HFFc6 (cell line): Measurements from ENCODE around the gene SMG7. TPM values are rescaled to one million over a fixed set of nuclear protein-coding genes. Genes with fewer than 3 reads are reported as not detected.
"Not testable (repeated sequence)": the region's sequence is repeated elsewhere in the genome, so short reads cannot be mapped to it uniquely, and the experiment has no call there.

ENCODE experiments used
- DNase-seq: peaks from one replicate; pipeline ENCODE4 v3.0.0-alpha.2; 2018
- H3K27ac Mint-ChIP-seq: 2 replicates; pipeline ENCODE4 v1.8.0; 2020; ENCODE audit warnings: mild to moderate bottlenecking, mixed read lengths
- H3K27me3 Mint-ChIP-seq: 2 replicates; pipeline ENCODE4 v1.8.0; 2021; ENCODE audit warnings: mild to moderate bottlenecking, moderate library complexity, mixed read lengths; ENCODE audit not compliant: insufficient read depth
- H3K36me3 Mint-ChIP-seq: 2 replicates; pipeline ENCODE4 v1.8.0; 2021; ENCODE audit warnings: low read depth, mixed read lengths
- H3K4me1 Mint-ChIP-seq: 2 replicates; pipeline ENCODE4 v1.8.0; 2020; ENCODE audit warnings: low read depth, mixed read lengths
- H3K4me3 Mint-ChIP-seq: 2 replicates; pipeline ENCODE4 v1.8.0; 2020; ENCODE audit warnings: mild to moderate bottlenecking, moderate library complexity, mixed read lengths
- H3K9me3 Mint-ChIP-seq: 2 replicates; pipeline ENCODE4 v1.8.0; 2020; ENCODE audit warnings: mild to moderate bottlenecking, mixed read lengths
- CTCF ChIP-seq: fragments of 200-600 bp; sonication (generic); IDR thresholded peaks from 2 replicates; pipeline ENCODE4 v1.5.0; 2021; ENCODE audit warnings: antibody characterized with exemption, mild to moderate bottlenecking
- long read RNA-seq: library from polyadenylated mRNA; unstranded; transcript quantifications from one replicate; pipeline ENCODE4 v2.0.0, GENCODE V29; 2019
- total RNA-seq, 6 experiments: library from RNA; stranded (reverse); fragmentation: NEBNext Ultra II Directional; extraction: Animal tissue kit (Norgen Biotek cat#: 25700); gene quantifications; 2 replicates in 1 of 6; 3 replicates in 5 of 6; pipeline ENCODE4 v1.2.3, GENCODE V29; 2021

Gene SMG7
- 10 to 100 TPM; 49.5 to 63.6 (median 55.5) TPM for total RNA-seq
- long read RNA-seq, partial matches to known transcripts, result 12 of 22 reads
- long read RNA-seq, other reads (novel, unspliced or antisense), result 10 of 22 reads

GRCh38 chr1:183472488-183473216, at the start of gene SMG7:
SMG7 (plus strand) TSS chr1:183472499; CDS start chr1:183472621, 122 bp downstream.
- H3K4me1 Mint-ChIP-seq, result peaks cover 28% of the 10 kb centered on the region
- H3K9me3 Mint-ChIP-seq, result no peaks in the 10 kb centered on the region
- H3K36me3 Mint-ChIP-seq, result peaks cover 11% of the 10 kb centered on the region; the same call in 1 of the 2 replicates
- no peaks in the 10 kb centered on the region; the same call in 1 of the 2 replicates for H3K27me3 Mint-ChIP-seq
- peak; percentile 11 for DNase-seq
- peak within 1 kb of the TSS; percentile 91 for H3K4me3 Mint-ChIP-seq
- H3K27ac Mint-ChIP-seq, result peak within 1 kb of the TSS; percentile 100
- no peak for TF ChIP-seq CTCF

GRCh38 chr1:183423541-183423940, 48.8 kb upstream of the SMG7 start:
- H3K4me3 Mint-ChIP-seq, result no peak overlapping the region

DNA sequence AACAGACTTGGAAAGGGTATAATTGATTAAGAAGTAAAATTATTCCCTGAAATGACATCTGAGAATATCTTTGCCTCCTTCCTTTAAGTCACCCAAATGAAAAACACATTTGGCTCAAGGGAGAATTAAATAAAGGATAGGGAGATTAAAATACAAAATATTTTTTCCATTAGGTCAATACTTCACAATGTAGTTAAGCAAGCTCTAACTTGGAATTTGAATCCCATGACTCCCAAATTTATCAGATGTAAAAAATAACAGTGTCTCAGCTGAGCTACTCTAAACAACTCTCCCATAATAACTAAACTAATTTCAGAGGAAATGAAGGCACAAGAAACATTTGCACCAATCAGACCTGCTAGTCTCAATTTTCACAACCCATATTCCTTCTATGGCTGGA, 47.6 kb upstream of the SMG7 start:
- Mint-ChIP-seq H3K4me3 (no peak overlapping the region), H3K4me1 (no peaks in the 10 kb centered on the region), H3K36me3 (no peaks in the 10 kb centered on the region; the same call in 1 of the 2 replicates), H3K27ac (no peak overlapping the region), H3K9me3 (no peaks in the 10 kb centered on the region), H3K27me3 (peaks cover 26% of the 10 kb centered on the region)
- no peak for TF ChIP-seq CTCF
- DNase-seq, result no peak

More at GRCh38 chr1:183423541-183423940, 48.8 kb upstream of the SMG7 start:
- Mint-ChIP-seq H3K4me1 (peaks cover under 1% of the 10 kb centered on the region), H3K27me3 (peaks cover 26% of the 10 kb centered on the region), H3K9me3 (no peaks in the 10 kb centered on the region), H3K27ac (no peak overlapping the region), H3K36me3 (no peaks in the 10 kb centered on the region; the same call in 1 of the 2 replicates)
- TF ChIP-seq CTCF, result no peak
- no peak for DNase-seq

GRCh38 chr1:183427591-183427990, 44.7 kb upstream of the SMG7 start:
- not testable (repeated sequence) for DNase-seq, H3K9me3 Mint-ChIP-seq, H3K27ac Mint-ChIP-seq, H3K36me3 Mint-ChIP-seq, H3K4me1 Mint-ChIP-seq, H3K4me3 Mint-ChIP-seq
- H3K27me3 Mint-ChIP-seq, result peaks cover 21% of the 10 kb centered on the region

DNA sequence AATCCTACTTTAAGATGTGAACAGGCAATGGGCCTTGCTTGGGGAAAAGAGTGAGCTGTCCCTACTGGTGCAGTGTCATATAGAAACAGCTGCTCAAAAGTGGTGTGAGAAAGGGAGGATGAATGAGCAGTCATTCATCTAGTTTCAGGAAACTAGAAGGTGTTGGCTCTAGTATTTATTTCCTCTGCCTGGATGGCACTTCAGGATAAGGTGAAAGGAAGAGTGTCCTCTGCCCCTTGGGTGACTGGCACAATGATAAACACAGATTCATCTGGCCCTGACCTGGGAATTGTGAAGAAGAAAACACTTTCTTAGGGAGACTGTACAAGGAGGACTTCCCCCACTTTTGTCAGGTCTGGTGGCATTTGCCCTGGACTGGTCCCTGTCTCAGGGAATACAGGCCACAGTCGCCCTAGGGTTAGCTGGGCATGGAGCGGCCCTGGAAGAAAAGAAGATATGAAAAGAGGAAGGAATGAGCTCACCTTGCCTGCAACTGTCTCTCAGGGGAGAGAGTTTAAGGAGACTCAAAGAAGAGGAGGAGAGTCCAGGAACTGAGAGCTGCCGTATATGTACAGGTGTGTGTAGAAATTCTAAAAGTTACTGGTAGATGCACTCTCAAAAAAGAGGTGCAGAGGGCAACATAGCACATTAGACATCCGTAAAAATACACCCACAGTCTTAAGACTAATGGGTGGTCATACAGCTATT, 40.3 kb upstream of the SMG7 start:
- no peaks in the 10 kb centered on the region for H3K36me3 Mint-ChIP-seq
- no peak overlapping the region for H3K4me3 Mint-ChIP-seq
- no peaks in the 10 kb centered on the region for H3K9me3 Mint-ChIP-seq
- H3K4me1 Mint-ChIP-seq, result peaks cover 10% of the 10 kb centered on the region
- no peak for DNase-seq
- H3K27me3 Mint-ChIP-seq, result peaks cover 16% of the 10 kb centered on the region
- H3K27ac Mint-ChIP-seq, result no peak overlapping the region
- no peak for TF ChIP-seq CTCF

DNA sequence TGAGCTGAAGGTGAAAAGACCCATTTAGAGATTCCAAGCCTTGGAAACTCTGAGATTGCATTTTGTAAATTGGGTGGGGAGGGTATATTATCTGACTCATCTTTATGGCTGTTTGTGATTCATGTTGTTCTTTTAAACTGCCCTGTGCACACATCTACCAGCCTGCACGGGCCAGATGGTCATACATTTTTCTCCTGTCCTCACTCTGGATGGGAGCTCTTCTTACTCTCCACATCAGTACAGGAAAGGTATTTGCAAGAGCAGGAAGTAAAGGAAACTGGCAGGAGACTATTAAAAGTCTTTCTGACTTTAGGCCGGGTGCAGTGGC, 39.8 kb upstream of the SMG7 start:
- H3K9me3 Mint-ChIP-seq, result no peaks in the 10 kb centered on the region
- H3K4me1 Mint-ChIP-seq, result peaks cover 10% of the 10 kb centered on the region
- TF ChIP-seq CTCF, result no peak
- no peak overlapping the region for H3K4me3 Mint-ChIP-seq
- H3K36me3 Mint-ChIP-seq, result no peaks in the 10 kb centered on the region
- peaks cover 16% of the 10 kb centered on the region for H3K27me3 Mint-ChIP-seq
- no peak for DNase-seq
- no peak overlapping the region for H3K27ac Mint-ChIP-seq
